Activated T-cell treated with anti-CD3 and anti-CD28 coated beads for 4 hours (primary cell): ENCODE data around the gene TLR4.

Experiments used
- DNase-seq: peaks from one replicate; pipeline ENCODE4 v3.0.0-alpha.2; 2020

TLR4 gene

GRCh38 chr9:117704024-117704575 is at the start of gene TLR4:
Gene TLR4 (plus strand): TSS chr9:117704403. CDS start chr9:117704473, 70 bp downstream.
- no peak for DNase-seq

- no peak for DNase-seq
Observed at GRCh38 chr9:117656002-117656401, 48.2 kb upstream of the TLR4 start.

- no peak for DNase-seq
Observed at GRCh38 chr9:117662651-117663050, 41.6 kb upstream of the TLR4 start.

DNA sequence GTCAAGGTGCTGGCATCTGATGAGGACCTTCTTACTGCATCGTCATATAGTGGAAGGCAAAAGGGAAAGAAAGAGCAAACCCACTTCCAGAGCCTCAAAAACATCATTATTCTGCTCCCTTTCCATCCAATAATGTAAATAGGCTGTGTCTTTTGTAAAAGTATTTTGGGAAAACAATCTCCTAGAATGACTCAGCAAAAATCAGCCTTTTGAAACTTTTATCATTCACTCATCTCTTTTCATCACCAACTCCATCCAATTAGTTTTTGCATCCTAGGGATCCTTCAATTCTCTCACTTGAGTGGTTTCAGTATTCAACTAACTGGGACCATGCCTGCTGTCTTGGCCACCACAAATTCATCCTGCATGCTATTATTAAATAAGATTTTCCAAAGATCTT is 39.8 kb upstream of the TLR4 start:
- DNase-seq = no peak

DNA sequence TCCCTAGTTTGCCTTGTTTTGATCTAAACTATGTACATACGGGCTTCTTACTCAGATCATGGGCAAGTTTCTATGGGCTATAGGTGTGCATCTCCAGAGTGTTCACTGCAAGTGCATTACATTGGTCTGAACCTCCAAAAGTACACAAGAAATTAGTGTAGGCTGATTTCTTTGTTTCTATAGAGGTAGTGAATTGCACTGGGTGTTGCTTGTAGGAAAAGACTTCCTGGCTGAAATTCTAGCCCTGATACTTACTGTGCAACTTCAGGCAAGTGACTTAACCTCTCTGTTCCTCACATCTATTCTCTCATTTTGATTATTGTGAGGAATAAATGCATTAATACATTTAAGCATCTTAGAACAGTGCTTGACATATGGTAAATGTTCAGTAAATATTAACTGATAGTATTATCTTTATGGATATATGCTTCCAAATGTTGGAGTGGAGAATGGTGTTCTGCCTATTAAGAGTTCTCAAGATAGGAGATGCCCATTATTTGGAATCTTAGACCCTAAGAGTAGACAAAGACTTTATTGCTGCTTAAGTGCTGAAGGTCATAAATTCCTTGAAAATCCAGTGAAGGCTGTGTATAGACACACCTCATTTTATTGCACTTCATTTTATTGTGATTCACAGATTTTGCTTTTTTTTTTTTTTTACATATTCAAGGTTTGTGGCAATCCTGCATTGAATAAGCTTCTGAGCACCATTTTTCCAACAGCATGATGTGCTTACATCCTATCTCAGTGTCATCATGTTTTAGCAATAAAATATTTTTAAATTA is 38.4 kb upstream of the TLR4 start:
- no peak for DNase-seq

DNA sequence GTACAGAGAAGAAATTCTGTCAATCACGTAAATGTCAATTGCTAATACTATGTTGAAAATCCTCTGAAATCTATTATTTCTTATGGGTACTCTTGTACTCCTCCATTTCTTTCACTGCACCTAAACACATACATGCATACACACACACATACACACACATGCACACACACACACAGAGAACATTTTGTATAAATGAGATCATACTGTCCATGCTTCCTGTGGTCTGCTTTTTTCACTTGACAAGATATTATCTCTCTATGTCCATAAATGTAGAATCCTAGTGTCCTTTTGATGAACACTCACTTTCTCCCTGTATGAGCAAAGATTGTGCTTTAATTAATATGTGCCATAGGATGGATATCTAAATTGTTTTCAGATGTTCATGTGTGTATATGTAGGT is 32.7 kb upstream of the TLR4 start:
- DNase-seq = no peak

GRCh38 chr9:117672369-117672768 is 31.8 kb upstream of the TLR4 start:
- DNase-seq = no peak

DNA sequence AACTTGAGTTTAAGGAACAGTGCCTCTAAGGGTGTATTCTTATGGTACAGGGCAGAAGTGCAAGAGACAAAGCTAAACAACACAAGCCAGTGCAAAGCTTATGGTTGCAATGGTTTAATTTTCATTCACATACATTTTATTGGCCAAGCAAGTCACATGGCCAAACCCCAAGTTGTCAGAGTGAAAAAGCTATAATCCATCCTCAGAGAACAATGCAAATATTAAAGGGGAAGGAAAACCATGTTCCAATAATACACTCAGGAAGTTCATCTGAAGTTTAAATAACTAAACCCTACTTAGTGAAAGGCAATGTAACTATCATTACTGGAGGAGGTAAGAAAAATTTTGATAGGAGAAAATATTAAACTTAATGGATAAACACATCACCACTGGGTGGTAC is 26.6 kb upstream of the TLR4 start:
- DNase-seq = no peak

DNA sequence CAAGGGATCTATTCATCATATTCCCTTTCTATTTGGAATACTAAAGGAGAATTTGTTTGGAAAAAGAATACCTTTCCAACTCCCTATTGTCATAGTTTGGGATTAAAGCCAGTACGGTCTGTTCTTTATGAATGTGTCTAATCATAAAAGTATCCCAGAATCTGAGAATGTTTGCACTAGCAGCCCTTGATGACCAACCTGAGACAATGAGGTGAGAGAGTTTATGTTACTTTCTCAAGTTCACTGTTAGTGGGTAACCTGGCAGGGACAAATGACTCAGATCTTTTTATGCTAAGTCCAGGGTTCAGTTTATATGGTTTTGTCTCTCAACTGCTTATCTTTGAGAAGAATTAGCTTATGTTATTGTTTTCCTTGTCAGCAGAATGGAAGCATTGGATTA is 25.3 kb upstream of the TLR4 start:
- no peak for DNase-seq

DNA sequence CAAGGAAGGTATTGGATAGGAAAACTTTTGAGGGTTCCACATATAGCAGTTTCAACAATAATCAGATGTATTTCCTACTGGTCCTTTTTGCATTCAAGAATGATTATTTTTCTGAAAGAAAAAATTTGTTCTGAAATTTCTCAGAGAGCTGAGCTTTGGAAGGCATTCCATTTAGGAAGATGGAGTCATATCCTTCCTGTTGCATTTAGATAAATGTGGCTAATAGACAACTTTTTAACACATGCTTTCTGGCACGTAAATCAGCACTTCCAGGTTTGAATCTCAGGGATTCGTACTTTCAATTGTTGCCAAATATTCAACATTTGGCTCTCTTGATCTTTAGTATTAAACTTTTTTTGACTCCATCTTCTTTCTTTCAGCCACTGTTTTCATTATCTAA is 24.8 kb upstream of the TLR4 start:
- DNase-seq = no peak

GRCh38 chr9:117681888-117682287 is 22.3 kb upstream of the TLR4 start:
- DNase-seq = no peak

DNA sequence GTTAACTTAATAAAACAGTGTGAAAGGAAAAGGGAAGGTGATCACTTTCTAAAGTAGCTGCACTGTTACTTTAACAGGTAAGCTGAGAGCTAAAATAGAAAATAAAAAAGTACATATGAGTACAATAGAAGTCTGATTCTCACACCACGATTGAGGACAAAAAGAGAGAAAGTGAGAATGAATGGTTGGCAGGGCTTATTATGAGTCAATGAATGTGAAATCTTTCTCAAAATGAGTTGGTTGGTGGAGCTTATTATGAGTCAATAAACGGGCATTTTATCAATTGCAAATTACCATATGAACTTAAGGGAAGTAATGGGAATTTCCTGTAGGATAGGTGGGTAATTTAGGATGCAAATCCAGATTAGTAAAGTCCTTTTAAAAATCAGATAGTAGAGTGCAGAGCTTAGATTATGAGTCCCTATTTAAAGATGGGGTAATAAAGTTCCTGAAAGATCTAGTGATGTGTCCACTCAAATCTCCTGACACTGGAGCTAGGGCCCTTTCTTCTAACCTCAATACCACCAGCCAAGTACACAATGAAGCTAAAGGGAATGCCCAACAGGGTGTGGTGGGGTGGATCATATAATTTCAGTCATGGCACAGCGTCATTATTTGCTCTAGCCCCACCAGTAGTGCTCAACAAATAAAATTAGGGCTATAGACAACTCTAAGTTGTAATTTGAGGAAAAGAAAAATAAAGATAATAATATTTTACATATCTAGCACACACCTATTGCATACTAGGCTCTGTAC is 21.1 kb upstream of the TLR4 start:
- DNase-seq = no peak

DNA sequence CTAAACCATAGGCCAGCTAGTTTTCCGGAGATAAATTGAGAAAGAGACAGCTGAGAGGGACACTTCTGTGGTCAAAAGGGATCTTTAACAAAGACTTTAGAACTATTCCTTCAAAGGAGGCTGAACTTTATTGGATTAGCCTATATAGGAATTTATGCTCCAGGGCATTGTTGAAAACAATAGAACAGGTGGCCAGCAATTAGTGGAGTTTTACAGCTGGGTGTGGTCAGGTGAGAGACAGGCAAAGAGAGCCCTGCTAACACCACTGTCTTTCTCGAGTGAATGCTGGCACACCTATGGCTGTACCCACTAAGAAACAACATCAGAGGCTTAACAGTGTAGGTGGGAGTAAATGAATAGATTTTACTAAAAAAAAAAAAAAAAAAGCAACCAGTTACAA is 16.7 kb upstream of the TLR4 start:
- DNase-seq = no peak

GRCh38 chr9:117691367-117691766 is 12.8 kb upstream of the TLR4 start:
- DNase-seq = no peak

GRCh38 chr9:117696154-117696553 is 8.0 kb upstream of the TLR4 start:
- DNase-seq = no peak

DNA sequence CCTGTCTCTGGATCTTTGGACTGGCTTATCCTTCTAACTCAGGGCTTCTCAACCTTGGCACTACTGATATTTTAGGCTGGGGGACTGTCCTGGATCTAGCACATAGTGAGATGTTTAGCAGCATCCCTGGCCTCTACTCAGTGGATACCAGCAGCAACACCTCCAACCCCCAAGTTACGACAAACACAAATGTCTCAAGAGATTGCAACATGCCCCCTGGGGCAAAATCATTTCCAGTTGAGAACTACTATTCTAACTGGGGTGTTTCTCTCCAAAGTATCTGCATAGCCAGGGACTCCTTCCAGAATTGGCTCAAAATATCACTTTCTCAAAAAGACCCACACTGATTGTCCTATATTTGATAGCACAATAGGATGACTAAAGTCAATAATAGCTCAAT is 7.2 kb upstream of the TLR4 start:
- no peak for DNase-seq

GRCh38 chr9:117703537-117703936 is 666 bp upstream of the TLR4 start:
- no peak for DNase-seq

DNA sequence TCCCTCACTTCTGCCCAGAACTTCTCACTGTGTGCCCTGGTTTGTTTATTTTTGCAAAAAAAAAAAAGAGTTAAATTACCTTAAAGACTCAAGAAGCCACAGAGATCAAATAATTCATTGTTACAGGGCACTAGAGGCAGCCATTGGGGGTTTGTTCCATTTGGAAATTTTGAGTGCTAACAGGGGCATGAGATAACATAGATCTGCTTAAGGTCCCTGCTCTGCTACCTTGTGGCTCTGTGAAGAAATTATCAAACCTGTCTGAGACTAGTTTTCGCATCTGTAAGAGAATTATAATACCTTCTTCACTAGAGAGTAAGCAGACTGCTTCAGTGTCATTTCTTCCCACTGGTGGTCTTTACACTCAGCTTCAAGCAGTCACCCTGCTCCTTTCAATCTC is 394 bp downstream of the TLR4 start:
- no peak for DNase-seq

DNA sequence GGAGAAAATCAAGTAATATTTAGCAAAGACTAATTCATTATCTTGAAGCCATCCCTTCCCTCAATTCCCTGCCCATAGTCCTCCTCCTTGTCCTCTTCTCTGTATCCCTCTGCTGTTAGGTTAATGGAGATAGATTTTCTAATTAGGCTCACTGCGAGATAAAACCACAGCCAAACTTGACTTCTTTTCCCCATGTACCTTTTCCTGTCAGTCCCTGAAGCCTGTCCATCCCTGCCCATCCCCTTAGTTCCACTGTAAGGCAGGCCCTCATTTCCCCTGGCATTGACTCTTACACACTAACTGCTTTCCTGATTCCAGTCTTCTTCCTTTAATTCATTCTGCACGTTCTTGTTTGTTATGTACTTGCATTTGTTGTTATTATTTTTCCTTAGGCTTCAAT is 1.2 kb downstream of the TLR4 start:
- no peak for DNase-seq

- DNase-seq = no peak
Observed at GRCh38 chr9:117706421-117707116, 2.4 kb downstream of the TLR4 start.

DNA sequence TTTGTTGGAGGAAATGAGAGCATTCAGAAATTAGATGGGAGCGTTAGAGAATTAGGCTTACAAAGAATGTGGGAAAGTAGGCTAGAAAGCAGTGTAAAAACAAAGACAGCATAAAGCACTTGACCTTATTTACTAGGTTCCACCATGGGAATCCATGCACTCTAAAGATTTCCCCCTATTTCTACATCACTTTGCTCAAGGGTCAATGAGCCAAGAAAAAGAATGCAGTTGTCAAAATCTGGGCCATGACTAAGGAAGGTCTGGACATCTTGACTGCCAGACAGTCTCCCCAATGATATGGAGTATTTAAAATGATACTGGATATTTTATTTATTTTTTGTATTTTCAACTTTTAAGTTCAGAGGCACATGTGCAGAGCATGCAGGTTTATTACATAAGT is 3.4 kb downstream of the TLR4 start:
- DNase-seq = no peak

GRCh38 chr9:117709936-117710335 is 5.7 kb downstream of the TLR4 start:
- DNase-seq = no peak

DNA sequence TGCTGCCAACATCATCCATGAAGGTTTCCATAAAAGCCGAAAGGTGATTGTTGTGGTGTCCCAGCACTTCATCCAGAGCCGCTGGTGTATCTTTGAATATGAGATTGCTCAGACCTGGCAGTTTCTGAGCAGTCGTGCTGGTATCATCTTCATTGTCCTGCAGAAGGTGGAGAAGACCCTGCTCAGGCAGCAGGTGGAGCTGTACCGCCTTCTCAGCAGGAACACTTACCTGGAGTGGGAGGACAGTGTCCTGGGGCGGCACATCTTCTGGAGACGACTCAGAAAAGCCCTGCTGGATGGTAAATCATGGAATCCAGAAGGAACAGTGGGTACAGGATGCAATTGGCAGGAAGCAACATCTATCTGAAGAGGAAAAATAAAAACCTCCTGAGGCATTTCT is 10.1 kb downstream of the TLR4 start:
- DNase-seq = no peak
